ENCODE results near the gene CCL2.

DNA sequence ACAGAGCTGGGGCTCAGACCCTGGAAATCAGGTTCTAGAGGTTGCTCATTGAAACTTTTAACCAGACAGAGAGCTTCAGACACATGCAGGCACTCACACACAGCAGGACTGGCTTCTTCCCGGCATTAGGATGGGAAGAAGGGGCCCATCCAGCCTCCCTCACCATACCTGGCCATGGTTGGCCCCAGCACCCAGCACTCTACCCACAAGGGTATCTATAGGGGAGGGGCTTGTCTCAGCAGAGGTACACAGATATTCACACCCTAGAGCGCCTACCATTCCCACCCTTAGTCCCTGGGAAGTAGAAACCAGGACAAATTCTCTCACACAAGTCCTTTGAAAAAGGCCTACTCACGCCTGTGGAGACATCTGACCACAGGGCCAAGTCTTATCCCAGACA is 20.5 kb upstream of the CCL2 start:
- no peak for TF ChIP-seq FOXP2 (optimal IDR thresholded peaks at IDR 0.05; ENCODE audit: control extremely low read depth, extremely low read length, insufficient read depth)
- TF ChIP-seq EZH2 (IDR thresholded peaks at IDR 0.05): no peak
- TF ChIP-seq POLR2AphosphoS5 (IDR thresholded peaks at IDR 0.05; ENCODE audit: borderline replicate concordance, low read depth, low read length): no peak
